ENCODE data around the gene CHD8. TPM values are rescaled to one million over a fixed set of nuclear protein-coding genes. Genes with fewer than 3 reads are reported as not detected.

CHD8 gene
- total RNA-seq, 1 experiment from 2014 or later: 93.1 TPM

- no peaks in the 10 kb centered on the region for H3K9me3 Mint-ChIP-seq (ENCODE audit: low read depth, unreplicated experiment)
- no peaks in the 10 kb centered on the region for H3K27me3 Mint-ChIP-seq (ENCODE audit: unreplicated experiment)
Measured at GRCh38 chr14:21440859-21441258, 15.1 kb downstream of the CHD8 start.

GRCh38 chr14:21437063-21437901, 18.6 kb downstream of the CHD8 start:
- Mint-ChIP-seq H3K4me1 (ENCODE audit: low read depth, unreplicated experiment) (peaks cover 19% of the 10 kb centered on the region), H3K9me3 (ENCODE audit: low read depth, unreplicated experiment) (no peaks in the 10 kb centered on the region), H3K36me3 (ENCODE audit: insufficient read depth, unreplicated experiment) (peaks cover 28% of the 10 kb centered on the region), H3K27ac (ENCODE audit: unreplicated experiment) (peak overlapping the region; percentile 79), H3K4me3 (ENCODE audit: low read depth, unreplicated experiment) (peak overlapping the region; percentile 82), H3K27me3 (ENCODE audit: unreplicated experiment) (no peaks in the 10 kb centered on the region)
- DNase-seq: peak; percentile 98
- TF ChIP-seq, protein P1, sequence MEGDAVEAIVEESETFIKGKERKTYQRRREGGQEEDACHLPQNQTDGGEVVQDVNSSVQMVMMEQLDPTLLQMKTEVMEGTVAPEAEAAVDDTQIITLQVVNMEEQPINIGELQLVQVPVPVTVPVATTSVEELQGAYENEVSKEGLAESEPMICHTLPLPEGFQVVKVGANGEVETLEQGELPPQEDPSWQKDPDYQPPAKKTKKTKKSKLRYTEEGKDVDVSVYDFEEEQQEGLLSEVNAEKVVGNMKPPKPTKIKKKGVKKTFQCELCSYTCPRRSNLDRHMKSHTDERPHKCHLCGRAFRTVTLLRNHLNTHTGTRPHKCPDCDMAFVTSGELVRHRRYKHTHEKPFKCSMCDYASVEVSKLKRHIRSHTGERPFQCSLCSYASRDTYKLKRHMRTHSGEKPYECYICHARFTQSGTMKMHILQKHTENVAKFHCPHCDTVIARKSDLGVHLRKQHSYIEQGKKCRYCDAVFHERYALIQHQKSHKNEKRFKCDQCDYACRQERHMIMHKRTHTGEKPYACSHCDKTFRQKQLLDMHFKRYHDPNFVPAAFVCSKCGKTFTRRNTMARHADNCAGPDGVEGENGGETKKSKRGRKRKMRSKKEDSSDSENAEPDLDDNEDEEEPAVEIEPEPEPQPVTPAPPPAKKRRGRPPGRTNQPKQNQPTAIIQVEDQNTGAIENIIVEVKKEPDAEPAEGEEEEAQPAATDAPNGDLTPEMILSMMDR (IDR thresholded peaks at IDR 0.05; ENCODE audit: unreplicated experiment): no peak
- intact Hi-C loops (cut with micrococcal nuclease; ENCODE audit: unreplicated experiment): no loop called here
- CTCF ChIA-PET: interaction anchor here (0.7 to 1.1 kb wide), 3 partner anchors 19 to 401 kb away, joined by 3 to 31 read pairs (median 5); partner anchors contain the start of genes CHD8 and TOX4
- no TSS peak for BruUV-seq (replicated peaks)

More at GRCh38 chr14:21440859-21441258, 15.1 kb downstream of the CHD8 start:
- no peak for DNase-seq
- Mint-ChIP-seq H3K4me3 (ENCODE audit: low read depth, unreplicated experiment) (no peak overlapping the region), H3K36me3 (ENCODE audit: insufficient read depth, unreplicated experiment) (peaks cover 23% of the 10 kb centered on the region), H3K4me1 (ENCODE audit: low read depth, unreplicated experiment) (peaks cover 9% of the 10 kb centered on the region), H3K27ac (ENCODE audit: unreplicated experiment) (no peak overlapping the region)
- TF ChIP-seq, protein P1 (IDR thresholded peaks at IDR 0.05; ENCODE audit: unreplicated experiment): no peak
- intact Hi-C loops (cut with micrococcal nuclease; ENCODE audit: unreplicated experiment): no loop called here
- CTCF ChIA-PET: no interaction called here
- BruUV-seq (replicated peaks): no TSS peak

DNA sequence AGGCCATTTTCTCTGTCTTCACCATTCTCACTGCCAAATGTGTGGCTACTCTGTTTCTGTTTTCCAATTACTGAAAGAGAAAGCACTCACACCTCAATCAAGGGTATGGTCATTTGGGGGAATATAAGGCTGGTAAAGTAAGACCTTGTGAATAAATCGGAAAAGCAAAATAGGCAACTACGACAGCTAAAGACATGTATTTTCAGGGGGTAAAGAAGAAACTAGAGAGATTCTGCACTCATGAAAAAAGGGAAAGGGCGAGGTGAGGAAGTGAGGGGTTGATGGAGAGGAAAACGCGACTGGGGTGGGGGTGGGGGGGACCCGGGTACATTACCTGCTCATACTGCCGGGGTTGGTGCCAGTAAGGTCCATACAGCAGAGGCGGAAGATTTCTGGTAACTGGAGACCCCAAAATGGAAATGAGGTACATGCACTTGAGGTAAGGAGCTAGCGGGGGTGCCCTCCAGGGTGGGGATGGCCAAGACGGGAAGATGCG, 19.3 kb downstream of the CHD8 start:
- CTCF ChIA-PET: interaction anchor here (0.7 to 1.1 kb wide), 3 partner anchors 19 to 401 kb away, joined by 3 to 31 read pairs (median 5); partner anchors contain the start of genes CHD8 and TOX4
- TF ChIP-seq, protein P1 (IDR thresholded peaks at IDR 0.05; ENCODE audit: unreplicated experiment): no peak
- no peaks in the 10 kb centered on the region for H3K27me3 Mint-ChIP-seq (ENCODE audit: unreplicated experiment)
- no TSS peak for BruUV-seq (replicated peaks)
- peak overlapping the region; percentile 79 for H3K27ac Mint-ChIP-seq (ENCODE audit: unreplicated experiment)
- peak overlapping the region; percentile 82 for H3K4me3 Mint-ChIP-seq (ENCODE audit: low read depth, unreplicated experiment)
- H3K36me3 Mint-ChIP-seq (ENCODE audit: insufficient read depth, unreplicated experiment): peaks cover 28% of the 10 kb centered on the region
- H3K4me1 Mint-ChIP-seq (ENCODE audit: low read depth, unreplicated experiment): peaks cover 19% of the 10 kb centered on the region
- intact Hi-C loops (cut with micrococcal nuclease; ENCODE audit: unreplicated experiment): no loop called here
- H3K9me3 Mint-ChIP-seq (ENCODE audit: low read depth, unreplicated experiment): no peaks in the 10 kb centered on the region
- no peak for DNase-seq

GRCh38 chr14:21431126-21431525, 24.8 kb downstream of the CHD8 start:
- H3K27me3 Mint-ChIP-seq (ENCODE audit: unreplicated experiment): no peaks in the 10 kb centered on the region
- no peaks in the 10 kb centered on the region for H3K9me3 Mint-ChIP-seq (ENCODE audit: low read depth, unreplicated experiment)
- H3K36me3 Mint-ChIP-seq (ENCODE audit: insufficient read depth, unreplicated experiment): peaks cover 20% of the 10 kb centered on the region
- no peak for DNase-seq
- H3K4me1 Mint-ChIP-seq (ENCODE audit: low read depth, unreplicated experiment): peaks cover 10% of the 10 kb centered on the region
- no peak overlapping the region for H3K4me3 Mint-ChIP-seq (ENCODE audit: low read depth, unreplicated experiment)
- TF ChIP-seq, protein P1 (IDR thresholded peaks at IDR 0.05; ENCODE audit: unreplicated experiment): no peak
- CTCF ChIA-PET: no interaction called here
- no TSS peak for BruUV-seq (replicated peaks)
- intact Hi-C loops (cut with micrococcal nuclease; ENCODE audit: unreplicated experiment): no loop called here
- H3K27ac Mint-ChIP-seq (ENCODE audit: unreplicated experiment): no peak overlapping the region

Data from Calu3 (cell line).